Aorta (tissue), 5 donors: ENCODE results near the gene EGR4. TPM values are rescaled to one million over a fixed set of nuclear protein-coding genes. Genes with fewer than 3 reads are reported as not detected.

ENCODE experiments used
- ATAC-seq: fragments of 200-7000 bp; cut with Tn5 transposase; one replicate; pipeline ENCODE4 v1.9.1; 2022; ENCODE audit warnings: moderate library complexity; ENCODE audit not compliant: low FRiP score
- DNase-seq, 2 donors: peaks; one replicate each; pipeline ENCODE4 v3.0.0-alpha.2; 2020
- H3K27ac ChIP-seq, 2 donors: one replicate each; pipeline ENCODE4 v1.5.1; 2013; ENCODE audit warnings: low read length in 2 of 2, mild to moderate bottlenecking in 2 of 2, moderate library complexity in 2 of 2, control low read depth in 1 of 2, inconsistent platforms in 1 of 2, low read depth in 1 of 2
- H3K27me3 ChIP-seq, 2 donors: one replicate each; pipeline ENCODE4 v1.6.1; 2013; ENCODE audit warnings: control low read depth in 1 of 2, low read length in 1 of 2, mild to moderate bottlenecking in 1 of 2, moderate library complexity in 1 of 2; ENCODE audit not compliant: insufficient read depth in 2 of 2, control insufficient read depth in 1 of 2
- H3K36me3 ChIP-seq, 2 donors: one replicate each; pipeline ENCODE4 v1.6.1; 2013; ENCODE audit warnings: control low read depth in 1 of 2, low read length in 1 of 2, mild to moderate bottlenecking in 1 of 2; ENCODE audit not compliant: insufficient read depth in 2 of 2, control insufficient read depth in 1 of 2
- H3K4me1 ChIP-seq, 2 donors: one replicate each; pipeline ENCODE4 v1.6.1; 2013; ENCODE audit warnings: low read length in 2 of 2, control low read depth in 1 of 2, mild to moderate bottlenecking in 1 of 2, moderate library complexity in 1 of 2; ENCODE audit not compliant: insufficient read depth in 2 of 2, control insufficient read depth in 1 of 2
- H3K4me3 ChIP-seq, 2 donors: one replicate each; pipeline ENCODE4 v1.5.1; 2013; ENCODE audit warnings: low read length in 2 of 2, control low read depth in 1 of 2, mild to moderate bottlenecking in 1 of 2
- H3K9me3 ChIP-seq: one replicate; pipeline ENCODE4 v1.6.1; 2013; ENCODE audit warnings: mild to moderate bottlenecking, low read length; ENCODE audit not compliant: control insufficient read depth
- WGBS, 2 donors: extraction: QIAGEN DNeasy Blood & Tissue Kit; methylation state at CpG; one replicate each; pipeline ENCODE4 v1.1.7; 2013; 5-methylcytosine and 5-hydroxymethylcytosine counted together
- intact Hi-C, 2 donors: fragments of 100-400 bp; cut with DNase I; formaldehyde crosslinking; loops; one replicate each; pipeline versions ENCODE4 v1.14.2 to v1.15.0; 2022
- polyA plus RNA-seq, 2 donors: library from polyadenylated mRNA; stranded (reverse); fragments of 200-250 nt; gene quantifications; one replicate each; pipeline ENCODE4 v1.2.3, GENCODE V29; 2013
- total RNA-seq, 2 donors: library from RNA; stranded (reverse); fragmentation: NEBNext Ultra II Directional; extraction: Animal tissue kit (Norgen Biotek cat#: 25700); gene quantifications; one replicate each; pipeline ENCODE4 v1.2.1, GENCODE V29; 2021
- donor health status: healthy with polysubstance abuse.
- donor health status: Bipolar disorder and iron deficiency.
- donor health status: DM: no; HTN: no; CAD: no.
- donor health status: DM: no; HTN: no; CAD: no.
- donor health status: DM: yes; HTN: yes; CAD: no.

EGR4 gene
- total and polyA plus RNA-seq, 4 donors, result not detected

DNA sequence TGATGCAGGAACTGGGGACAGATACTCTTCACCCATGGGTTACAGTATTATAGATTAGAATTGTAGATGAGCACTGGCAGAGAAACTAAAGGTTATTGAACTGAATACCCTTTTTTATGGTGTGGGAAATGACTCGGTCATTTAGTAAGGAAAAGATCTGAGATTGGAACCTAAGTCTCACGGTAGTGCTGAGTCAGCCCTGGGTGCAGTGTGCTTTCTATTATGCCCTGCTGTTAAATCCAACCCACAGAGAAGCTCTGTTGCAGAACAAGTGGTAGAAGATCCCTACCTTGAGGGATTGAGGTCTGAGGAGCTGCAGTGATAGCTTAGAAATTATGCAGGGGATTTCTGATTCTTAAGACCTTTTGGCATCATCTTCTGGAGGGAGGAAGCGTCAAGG lies 46.5 kb downstream of the EGR4 start:
- Histone ChIP-seq H3K9me3 (no peaks in the 10 kb centered on the region), H3K4me3 (no peak overlapping the region), H3K27me3 (no peaks in the 10 kb centered on the region), H3K4me1 (no peaks in the 10 kb centered on the region), H3K27ac (no peak overlapping the region), H3K36me3 (peaks cover 15 to 35% of the 10 kb centered on the region in 2 donors)
- intact Hi-C loops, result no loop called here
- 73 to 76% methylated on average over 3 of the region's 3 CpGs for WGBS, 2 donors
- ATAC-seq (no peak), DNase-seq (no peak)

DNA sequence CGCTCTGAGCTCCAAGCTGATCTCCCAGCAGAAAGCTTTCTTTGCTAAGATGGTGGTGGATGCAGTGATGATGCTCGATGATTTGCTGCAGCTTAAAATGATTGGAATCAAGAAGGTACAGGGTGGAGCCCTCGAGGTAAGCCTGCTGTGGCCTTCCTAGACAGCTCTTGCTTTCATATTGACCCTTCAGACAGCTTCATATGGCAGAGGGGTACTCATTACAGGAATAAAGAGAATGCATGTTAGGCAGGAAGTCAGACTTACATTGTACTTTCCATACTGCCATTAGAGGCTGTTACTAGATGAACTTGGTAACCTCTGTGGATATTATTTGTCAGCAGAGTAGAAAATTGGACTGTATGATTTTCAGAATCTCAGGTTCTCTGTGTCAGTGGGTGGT lies 48.8 kb downstream of the EGR4 start:
- peaks cover 9 to 31% of the 10 kb centered on the region in 2 donors for H3K36me3 ChIP-seq
- no peak for DNase-seq

DNA sequence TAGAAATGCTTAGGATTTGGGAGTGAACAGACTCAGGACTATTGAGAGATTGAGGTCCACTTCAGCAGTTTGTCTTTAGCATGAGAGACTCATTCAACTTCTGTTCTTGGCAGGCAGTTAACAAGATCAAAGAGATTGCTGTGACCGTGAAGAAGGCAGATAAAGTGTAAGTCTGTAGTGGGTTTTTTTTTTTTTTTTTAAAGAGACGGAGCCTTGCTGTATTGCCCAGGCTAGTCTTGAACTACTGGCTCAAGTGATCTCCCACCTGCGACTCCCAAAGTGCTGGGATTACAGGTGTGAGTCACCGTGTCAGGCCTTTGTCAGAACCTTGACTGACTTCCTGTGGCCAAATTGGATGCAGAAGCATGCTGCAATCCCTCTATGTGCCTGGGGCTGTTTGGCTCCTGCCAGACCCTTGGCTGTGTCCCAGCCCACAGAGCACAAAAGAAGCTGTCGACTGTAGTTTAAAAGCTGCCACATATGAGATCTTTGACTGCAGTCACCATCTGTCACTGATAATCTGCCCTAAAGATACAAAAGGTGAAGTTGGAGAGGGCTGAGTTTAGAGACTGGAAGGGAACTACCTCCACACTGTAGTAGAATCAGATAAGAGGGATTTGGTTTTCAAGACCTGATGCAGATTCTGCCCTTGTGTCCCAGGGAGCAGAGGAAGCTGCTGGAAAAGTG lies 49.3 kb downstream of the EGR4 start:
- intact Hi-C loops, result no loop called here
- DNase-seq (peak in 1 of 2 donors; percentile 23), ATAC-seq (no peak)
- H3K9me3 ChIP-seq, result no peaks in the 10 kb centered on the region
- H3K4me3 ChIP-seq, result no peak overlapping the region
- H3K27ac ChIP-seq, result no peak overlapping the region
- no peaks in the 10 kb centered on the region for H3K27me3 ChIP-seq
- H3K4me1 ChIP-seq, result no peaks in the 10 kb centered on the region
- 42 to 50% methylated on average over 5 of the region's 5 CpGs for WGBS, 2 donors
- H3K36me3 ChIP-seq, result peaks cover 5 to 30% of the 10 kb centered on the region in 2 donors

More for the DNA sequence above, 48.8 kb downstream of the EGR4 start:
- no peak overlapping the region for H3K4me3 ChIP-seq
- H3K27me3 ChIP-seq, result no peaks in the 10 kb centered on the region
- no peaks in the 10 kb centered on the region for H3K9me3 ChIP-seq
- no peak overlapping the region for H3K27ac ChIP-seq
- no peak for ATAC-seq
- H3K4me1 ChIP-seq, result no peaks in the 10 kb centered on the region
- intact Hi-C loops, result no loop called here
- 93 to 98% methylated on average over 3 of the region's 3 CpGs for WGBS, 2 donors

Other genes with a start within 250 kb of the EGR4 start
- 10 to 100 TPM; 12.6 to 20.7 TPM for gene SFXN5, start 221.8 kb downstream of the EGR4 start, total RNA-seq
- 10 to 100 TPM in 1 of 2 donors, 1 to 10 TPM in 1; 6.3 to 17.0 TPM for gene SFXN5, start 221.8 kb downstream of the EGR4 start, polyA plus RNA-seq
- 10 to 100 TPM; 48.7 to 51.5 TPM for gene RAB11FIP5, start 180.6 kb downstream of the EGR4 start, total RNA-seq
- 10 to 100 TPM; 14.4 to 23.7 TPM for gene RAB11FIP5, start 180.6 kb downstream of the EGR4 start, polyA plus RNA-seq
- gene NOTO, start 91.0 kb downstream of the EGR4 start, total RNA-seq, result not detected
- not detected for gene NOTO, start 91.0 kb downstream of the EGR4 start, polyA plus RNA-seq
- 10 to 100 TPM; 17.9 to 23.0 TPM for gene SMYD5, start 79.3 kb downstream of the EGR4 start, total RNA-seq
- 10 to 100 TPM in 1 of 2 donors, 1 to 10 TPM in 1; 4.3 to 17.3 TPM for gene SMYD5, start 79.3 kb downstream of the EGR4 start, polyA plus RNA-seq
- gene PRADC1, start 60.3 kb downstream of the EGR4 start, total RNA-seq, result 10 to 100 TPM; 12.4 to 15.9 TPM
- 10 to 100 TPM; 25.9 to 54.8 TPM for gene PRADC1, start 60.3 kb downstream of the EGR4 start, polyA plus RNA-seq
- 100 to 1,000 TPM; 128 to 157 TPM for gene CCT7, start 59.2 kb downstream of the EGR4 start, total RNA-seq
- 100 to 1,000 TPM; 132 to 154 TPM for gene CCT7, start 59.2 kb downstream of the EGR4 start, polyA plus RNA-seq
- gene FBXO41, start 9.1 kb downstream of the EGR4 start, total RNA-seq, result 1 to 10 TPM; 3.3 to 4.7 TPM
- gene FBXO41, start 9.1 kb downstream of the EGR4 start, polyA plus RNA-seq, result 1 to 10 TPM in 1 of 2 donors, under 1 TPM in 1; 0.25 to 1.2 TPM
- 10 to 100 TPM; 24.5 to 26.4 TPM for gene ALMS1, start 92.3 kb upstream of the EGR4 start, total RNA-seq
- 10 to 100 TPM in 1 of 2 donors, 1 to 10 TPM in 1; 8.3 to 15.2 TPM for gene ALMS1, start 92.3 kb upstream of the EGR4 start, polyA plus RNA-seq